IMR-90 (cell line): ENCODE data around the gene SSR3. TPM values are rescaled to one million over a fixed set of nuclear protein-coding genes. Genes with fewer than 3 reads are reported as not detected.
A peak's percentile ranks its signal among the peaks of the same experiment; 100 is the strongest.

Experiments
- ATAC-seq: fragments of 200-7000 bp; cut with Tn5 transposase; 2 replicates; pipeline ENCODE4 v1.9.1; 2020; ENCODE audit warnings: low read depth, mild to moderate bottlenecking, moderate library complexity
- BruUV-seq: library from RNA; stranded (reverse); fragments of 400-500 nt; replicated peaks from 2 replicates; lab custom pipeline; 2021; lab: Mats Ljungman, UMichigan
- CTCF ChIA-PET: fragments of 300-600 bp; formaldehyde crosslinking; extraction: SDS; loops from one replicate; lab custom pipeline; 2021; ENCODE audit warnings: antibody characterized with exemption; lab: Yijun Ruan, JAX
- POLR2A ChIA-PET: fragments of 300-600 bp; sonication (Branson Sonifier 250); formaldehyde crosslinking; loops from one replicate; lab custom pipeline; 2022; ENCODE audit warnings: antibody characterized with exemption; ENCODE audit not compliant: unreplicated experiment; lab: Charles Lee
- DNase-seq: peaks from one replicate; pipeline ENCODE4 v3.0.0; 2013
- H2AFZ ChIP-seq: replicated peaks from 2 replicates; pipeline ENCODE3; 2013; ENCODE audit warnings: low read length, mild to moderate bottlenecking; ENCODE audit not compliant: poor library complexity
- H2AK5ac ChIP-seq: 2 replicates; pipeline ENCODE4 v1.6.1; 2013; ENCODE audit warnings: low read depth, low read length, inconsistent platforms
- H2AK9ac ChIP-seq: replicated peaks from 2 replicates; pipeline ENCODE3; 2013; ENCODE audit warnings: mild to moderate bottlenecking, low read depth, low read length, moderate library complexity; ENCODE audit not compliant: poor library complexity
- H2BK120ac ChIP-seq: 2 replicates; pipeline ENCODE4 v1.6.1; 2013; ENCODE audit warnings: low read depth, low read length, inconsistent platforms
- H2BK15ac ChIP-seq: 3 replicates; pipeline ENCODE4 v1.6.1; 2013; ENCODE audit warnings: low read depth, low read length, inconsistent platforms
- H2BK20ac ChIP-seq: 2 replicates; pipeline ENCODE4 v1.6.1; 2013; ENCODE audit warnings: low read depth, mild to moderate bottlenecking, inconsistent platforms, low read length, moderate library complexity
- H2BK5ac ChIP-seq: 2 replicates; pipeline ENCODE4 v1.6.1; 2013; ENCODE audit warnings: mild to moderate bottlenecking, low read depth, low read length, inconsistent platforms; ENCODE audit not compliant: poor library complexity, severe bottlenecking
- H3K14ac ChIP-seq: replicated peaks from 2 replicates; pipeline ENCODE4 v1.6.1; 2013; ENCODE audit warnings: low read depth, low read length, inconsistent platforms
- H3K18ac ChIP-seq: 2 replicates; pipeline ENCODE4 v1.6.1; 2013; ENCODE audit warnings: low read depth, low read length, control low read depth
- H3K23ac ChIP-seq: 2 replicates; pipeline ENCODE4 v1.6.1; 2013; ENCODE audit warnings: low read depth, low read length, inconsistent platforms
- H3K27ac ChIP-seq: 2 replicates; pipeline ENCODE4 v1.5.1; 2013; ENCODE audit warnings: mild to moderate bottlenecking, control low read depth, low read length; ENCODE audit not compliant: insufficient read depth
- H3K27me3 ChIP-seq: 2 replicates; pipeline ENCODE4 v1.6.1; 2013; ENCODE audit warnings: low read length; ENCODE audit not compliant: control insufficient read depth, insufficient read depth
- H3K36me3 ChIP-seq: 2 replicates; pipeline ENCODE4 v1.6.1; 2013; ENCODE audit warnings: low read length, mixed read lengths; ENCODE audit not compliant: control insufficient read depth, insufficient read depth
- H3K4ac ChIP-seq: 2 replicates; pipeline ENCODE4 v1.6.1; 2013; ENCODE audit warnings: low read depth, low read length, inconsistent platforms
- H3K4me1 ChIP-seq: 2 replicates; pipeline ENCODE4 v1.6.1; 2013; ENCODE audit warnings: low read length, mixed read lengths; ENCODE audit not compliant: control insufficient read depth, insufficient read depth
- H3K4me2 ChIP-seq: 2 replicates; pipeline ENCODE4 v1.6.1; 2013; ENCODE audit warnings: low read depth, mild to moderate bottlenecking, control low read depth, low read length, moderate library complexity
- H3K4me3 ChIP-seq: 2 replicates; pipeline ENCODE4 v1.5.1; 2013; ENCODE audit warnings: low read depth, mild to moderate bottlenecking, control low read depth, low read length, moderate library complexity; ENCODE audit not compliant: insufficient read depth
- H3K56ac ChIP-seq: 2 replicates; pipeline ENCODE4 v1.6.1; 2013; ENCODE audit warnings: low read length, inconsistent platforms; ENCODE audit not compliant: insufficient read depth; ENCODE audit errors: extremely low read depth
- H3K79me1 ChIP-seq, 2 experiments: 2 replicates each; pipeline ENCODE4 v1.6.1; 2013; ENCODE audit warnings: low read length in 2 of 2, inconsistent platforms in 1 of 2, low read depth in 1 of 2
- H3K9ac ChIP-seq: 2 replicates; pipeline ENCODE4 v1.6.1; 2013; ENCODE audit warnings: low read depth, low read length, control low read depth
- H3K9me1 ChIP-seq: 2 replicates; pipeline ENCODE4 v1.6.1; 2013; ENCODE audit warnings: low read length, inconsistent platforms; ENCODE audit not compliant: insufficient read depth
- H3K9me3 ChIP-seq: 2 replicates; pipeline ENCODE4 v1.6.1; 2013; ENCODE audit warnings: low read length; ENCODE audit not compliant: control insufficient read depth, insufficient read depth
- H4K20me1 ChIP-seq: 2 replicates; pipeline ENCODE4 v1.6.1; 2013; ENCODE audit warnings: low read length, inconsistent platforms; ENCODE audit not compliant: insufficient read depth
- H4K5ac ChIP-seq: 2 replicates; pipeline ENCODE4 v1.6.1; 2013; ENCODE audit warnings: mild to moderate bottlenecking, low read depth, low read length, control low read depth
- H4K8ac ChIP-seq, 2 experiments: 2 replicates each; pipeline ENCODE4 v1.6.1; 2013; ENCODE audit warnings: low read depth in 2 of 2, low read length in 2 of 2, control low read depth in 1 of 2, inconsistent platforms in 1 of 2
- H4K91ac ChIP-seq: 2 replicates; pipeline ENCODE4 v1.6.1; 2013; ENCODE audit warnings: low read depth, low read length, inconsistent platforms; ENCODE audit not compliant: insufficient read depth
- MAFK ChIP-seq: IDR thresholded peaks from 2 replicates; pipeline ENCODE4 v1.6.1; 2012; ENCODE audit warnings: low read depth, low read length, improper control_type of control experiment
- MAZ ChIP-seq: IDR thresholded peaks from 2 replicates; pipeline ENCODE4 v1.6.1; 2012; ENCODE audit warnings: low read depth, mild to moderate bottlenecking, low read length, improper control_type of control experiment, moderate library complexity, borderline replicate concordance
- RCOR1 ChIP-seq: IDR thresholded peaks from 2 replicates; pipeline ENCODE4 v1.6.1; 2012; ENCODE audit warnings: mild to moderate bottlenecking, low read length, improper control_type of control experiment; ENCODE audit not compliant: insufficient replicate concordance
- SMC3 ChIP-seq: fragments of 150-350 bp; IDR thresholded peaks from 2 replicates; pipeline ENCODE4 v1.6.1; 2016; ENCODE audit warnings: low read depth, mild to moderate bottlenecking, antibody characterized with exemption, low read length, moderate library complexity
- dilution Hi-C: fragments of 300-500 bp; cut with HindIII; formaldehyde crosslinking; loops from one replicate; pipeline ENCODE4 v1.14.3; 2018; ENCODE audit warnings: low sequenced_read_pairs; ENCODE audit not compliant: unreplicated experiment
- in situ Hi-C: fragments of 300-500 bp; cut with MboI; formaldehyde crosslinking; loops from 3 replicates; pipeline ENCODE4 v1.14.3; 2019; ENCODE audit warnings: low sequenced_read_pairs, inconsistent platforms, mixed read lengths
- intact Hi-C: fragments of 100-400 bp; cut with micrococcal nuclease; formaldehyde crosslinking; loops from 2 replicates; pipeline ENCODE4 v1.10.0; 2022
- polyA plus RNA-seq, 3 experiments: library from polyadenylated mRNA; depleted of rRNA; stranded (reverse); fragments of >200 nt; gene quantifications; 2 replicates each; pipeline ENCODE4 v1.2.3, GENCODE V29; 2012; ENCODE audit warnings: low replicate concordance in 1 of 3
- total RNA-seq: library from RNA; depleted of rRNA; stranded (reverse); fragments of >200 nt; gene quantifications from 2 replicates; pipeline ENCODE4 v1.2.3, GENCODE V29; 2012

The SSR3 gene
- total and polyA plus RNA-seq, 2 of the 4 experiments (the other 2 are of a cell fraction) = 246 to 608 TPM

DNA sequence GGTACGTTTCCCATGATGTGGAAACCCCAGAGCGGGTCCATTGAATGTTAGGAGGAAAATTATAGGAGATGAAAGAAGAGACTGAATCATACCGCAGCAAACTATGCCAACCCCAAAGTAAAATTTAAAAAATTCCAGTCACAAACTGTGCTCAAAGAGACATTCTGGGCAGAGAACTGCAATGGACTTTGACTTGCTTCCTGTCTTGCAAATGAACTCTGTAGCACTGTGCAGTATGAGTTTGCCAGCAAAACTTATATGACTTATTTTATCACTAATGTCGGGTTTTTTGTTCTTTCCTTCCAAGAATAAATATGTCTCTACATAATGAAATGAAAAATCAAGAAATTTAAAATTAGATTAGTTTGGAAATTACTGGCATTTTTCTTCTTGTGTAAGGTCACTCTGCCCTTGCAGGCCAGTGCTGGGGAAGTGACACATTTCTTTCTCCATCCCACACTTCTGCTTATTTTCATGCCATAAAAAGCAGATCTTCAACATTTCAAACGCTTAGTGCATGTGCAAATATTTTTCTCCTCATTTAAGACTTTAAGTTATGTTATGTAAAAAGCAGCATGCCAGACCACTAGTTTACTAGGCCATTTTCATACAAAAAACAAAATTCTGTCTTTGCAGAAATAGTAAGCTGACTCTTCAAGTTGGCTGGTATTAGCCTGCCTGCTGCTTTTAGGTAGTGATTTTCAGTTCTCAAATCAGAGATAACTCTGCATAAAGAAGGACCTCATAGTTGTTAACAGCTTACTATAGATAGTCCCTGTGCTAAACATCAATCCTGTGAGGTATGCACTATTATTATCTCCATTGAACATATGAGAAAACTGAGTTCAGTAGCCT lies 32.2 kb upstream of the SSR3 start (continued):
- no peak for TF ChIP-seq MAZ

GRCh38 chr3:156583469-156583868 lies 28.6 kb upstream of the SSR3 start:
- Histone ChIP-seq H3K27ac (no peak overlapping the region), H4K8ac (no peak overlapping the region), H4K20me1 (no peaks in the 10 kb centered on the region), H3K4me1 (no peaks in the 10 kb centered on the region), H3K79me1 (no peaks in the 10 kb centered on the region), H2BK5ac (no peak overlapping the region), H2AFZ (no peak overlapping the region), H2BK20ac (no peak overlapping the region), H3K23ac (no peak overlapping the region), H2BK120ac (no peak overlapping the region), H4K91ac (no peak overlapping the region), H3K56ac (no peak overlapping the region), H3K4ac (no peak overlapping the region), H3K27me3 (no peaks in the 10 kb centered on the region), H3K4me2 (no peak overlapping the region), H2BK15ac (no peak overlapping the region), H2AK9ac (no peak overlapping the region), H3K9me3 (no peaks in the 10 kb centered on the region), H3K9me1 (no peaks in the 10 kb centered on the region; the same call in 1 of the 2 replicates), H3K14ac (no peak overlapping the region), H3K4me3 (no peak overlapping the region), H4K5ac (no peak overlapping the region), H3K36me3 (no peaks in the 10 kb centered on the region), H3K9ac (no peak overlapping the region), H2AK5ac (no peak overlapping the region), H3K18ac (no peak overlapping the region)
- ATAC-seq (no peak), DNase-seq (no peak)
- intact Hi-C loops = no loop called here
- no TSS peak for BruUV-seq
- POLR2A ChIA-PET = no interaction called here
- dilution Hi-C loops = no loop called here
- CTCF ChIA-PET = no interaction called here
- in situ Hi-C loops = no loop called here
- TF ChIP-seq MAFK (0 out of 2 replicates have a peak, but pooled peaks have one; percentile 9), SMC3 (no peak), RCOR1 (no peak)
